H1 (cell line): Measurements from ENCODE around the gene NKAIN2. TPM values are rescaled to one million over a fixed set of nuclear protein-coding genes. Genes with fewer than 3 reads are reported as not detected.

Source experiments
- CTCF ChIA-PET: fragments of 300-600 bp; sonication (Branson Sonifier 250); formaldehyde crosslinking; loops from one replicate; lab custom pipeline; 2021; ENCODE audit not compliant: partially characterized antibody; lab: Charles Lee
- POLR2A ChIA-PET: fragments of 300-600 bp; sonication (Branson Sonifier 250); formaldehyde crosslinking; loops from one replicate; lab custom pipeline; 2021; ENCODE audit warnings: inconsistent platforms; ENCODE audit not compliant: partially characterized antibody; lab: Charles Lee
- DNase-seq, 2 experiments: peaks; one replicate each; pipeline versions ENCODE4 v3.0.0 to v3.0.0-alpha.2; 2010 to 2022; ENCODE audit warnings: low spot score in 2 of 2, low read depth in 1 of 2, mixed read lengths in 1 of 2
- FAIRE-seq: peaks from 2 replicates; lab custom pipeline; 2011; peaks lifted over from hg19 to GRCh38; lab: Jason Lieb, UNC
- H2AFZ ChIP-seq: 2 replicates; pipeline ENCODE4 v1.8.1; 2012; ENCODE audit warnings: low read length, inconsistent platforms
- H2AK5ac ChIP-seq: 2 replicates; pipeline ENCODE4 v1.6.1; 2013; ENCODE audit warnings: low read depth, low read length
- H2BK120ac ChIP-seq: replicated peaks from 2 replicates; pipeline ENCODE3; 2013; ENCODE audit warnings: low read depth, low read length, inconsistent platforms
- H2BK12ac ChIP-seq: 2 replicates; pipeline ENCODE4 v1.6.1; 2013; ENCODE audit warnings: low read depth, low read length
- H2BK15ac ChIP-seq: 2 replicates; pipeline ENCODE4 v1.6.1; 2013; ENCODE audit warnings: low read length
- H2BK20ac ChIP-seq: 2 replicates; pipeline ENCODE4 v1.6.1; 2013; ENCODE audit warnings: low read length
- H2BK5ac ChIP-seq: 2 replicates; pipeline ENCODE4 v1.6.1; 2013; ENCODE audit warnings: low read depth, low read length
- H3K14ac ChIP-seq: 2 replicates; pipeline ENCODE4 v1.6.1; 2013; ENCODE audit warnings: inconsistent platforms; ENCODE audit not compliant: insufficient read length
- H3K18ac ChIP-seq: 2 replicates; pipeline ENCODE4 v1.6.1; 2013; ENCODE audit warnings: low read length; ENCODE audit errors: extremely low read depth
- H3K23ac ChIP-seq: 2 replicates; pipeline ENCODE4 v1.6.1; 2013; ENCODE audit warnings: inconsistent platforms; ENCODE audit not compliant: insufficient read length
- H3K23me2 ChIP-seq: 2 replicates; pipeline ENCODE4 v1.6.1; 2013; ENCODE audit warnings: low read depth, low read length
- H3K27ac ChIP-seq: 2 replicates; pipeline ENCODE4 v1.6.1; 2011; ENCODE audit warnings: low read depth, low read length, inconsistent platforms
- H3K27me3 ChIP-seq, 4 experiments: replicated peaks in 1 of 4; 1 replicate in 1 of 4; 2 replicates in 3 of 4; pipeline versions ENCODE4 v1.6.1 to v1.8.1; 2011 to 2013; ENCODE audit warnings: low read length in 3 of 4, mild to moderate bottlenecking in 3 of 4, inconsistent platforms in 2 of 4, mixed read lengths in 2 of 4, moderate library complexity in 1 of 4; ENCODE audit not compliant: control insufficient read depth in 3 of 4, insufficient read depth in 3 of 4; ENCODE audit errors: extremely low read depth in 1 of 4
- H3K36me3 ChIP-seq, 4 experiments: 2 replicates each; pipeline versions ENCODE4 v1.6.1 to v1.8.1; 2011 to 2013; ENCODE audit warnings: mild to moderate bottlenecking in 4 of 4, low read length in 3 of 4, moderate library complexity in 2 of 4, control low read depth in 1 of 4, inconsistent platforms in 1 of 4; ENCODE audit not compliant: insufficient read depth in 4 of 4, control insufficient read depth in 2 of 4
- H3K4ac ChIP-seq: replicated peaks from 2 replicates; pipeline ENCODE3; 2013; ENCODE audit warnings: low read length, low read depth, mixed read lengths, inconsistent platforms; ENCODE audit not compliant: insufficient read length
- H3K4me1 ChIP-seq, 4 experiments: replicated peaks in 1 of 4; 1 replicate in 1 of 4; 2 replicates in 3 of 4; pipeline versions ENCODE4 v1.6.1 to v1.8.1; 2011 to 2013; ENCODE audit warnings: low read length in 3 of 4, inconsistent platforms in 2 of 4, mixed read lengths in 1 of 4; ENCODE audit not compliant: insufficient read depth in 4 of 4, control insufficient read depth in 3 of 4
- H3K4me2 ChIP-seq, 2 experiments: 2 replicates each; pipeline versions ENCODE4 v1.6.1 to v1.8.1; 2011 to 2013; ENCODE audit warnings: low read depth in 2 of 2, low read length in 2 of 2, control low read depth in 1 of 2, inconsistent platforms in 1 of 2, mild to moderate bottlenecking in 1 of 2; ENCODE audit not compliant: insufficient read depth in 1 of 2
- H3K4me3 ChIP-seq, 4 experiments: fragments of 200-600, 300-600 bp in 1 of 4; sonication (generic), shearing (Covaris generic), sonication (Bioruptor Twin) in 1 of 4; 2 replicates each; pipeline versions ENCODE4 v1.5.1 to v1.8.1; 2011 to 2016; ENCODE audit warnings: low read length in 4 of 4, low read depth in 3 of 4, control low read depth in 2 of 4, inconsistent platforms in 2 of 4, mild to moderate bottlenecking in 2 of 4, mixed read lengths in 1 of 4, moderate library complexity in 1 of 4; ENCODE audit not compliant: insufficient read depth in 2 of 4; ENCODE audit errors: extremely low read depth in 1 of 4
- H3K56ac ChIP-seq: replicated peaks from 2 replicates; pipeline ENCODE3; 2013; ENCODE audit warnings: low read depth, mild to moderate bottlenecking, mixed read lengths, low read length, inconsistent platforms; ENCODE audit not compliant: insufficient read length
- H3K79me1 ChIP-seq: 2 replicates; pipeline ENCODE4 v1.6.1; 2013; ENCODE audit warnings: low read depth, low read length, control low read depth
- H3K79me2 ChIP-seq, 2 experiments: 2 replicates each; pipeline versions ENCODE4 v1.6.1 to v1.8.1; 2012 to 2013; ENCODE audit warnings: low read length in 2 of 2, mild to moderate bottlenecking in 2 of 2, inconsistent platforms in 1 of 2; ENCODE audit not compliant: insufficient read depth in 2 of 2, control insufficient read depth in 1 of 2
- H3K9ac ChIP-seq, 4 experiments: replicated peaks in 1 of 4; 1 replicate in 1 of 4; 2 replicates in 3 of 4; pipeline versions ENCODE4 v1.6.1 to v1.8.1; 2011 to 2013; ENCODE audit warnings: low read depth in 3 of 4, low read length in 3 of 4, control low read depth in 2 of 4, mild to moderate bottlenecking in 2 of 4, moderate library complexity in 2 of 4, inconsistent platforms in 1 of 4; ENCODE audit errors: extremely low read depth in 1 of 4
- H3K9me3 ChIP-seq, 2 experiments: 2 replicates each; pipeline versions ENCODE4 v1.6.1 to v1.8.1; 2012 to 2013; ENCODE audit warnings: mild to moderate bottlenecking in 2 of 2, moderate library complexity in 2 of 2, control low read depth in 1 of 2, inconsistent platforms in 1 of 2, low read depth in 1 of 2, low read length in 1 of 2, mixed read lengths in 1 of 2; ENCODE audit not compliant: insufficient read depth in 2 of 2
- H4K20me1 ChIP-seq, 2 experiments: replicated peaks in 1 of 2; 2 replicates each; pipeline versions ENCODE3 to v1.8.1; 2011 to 2013; ENCODE audit warnings: inconsistent platforms in 2 of 2, low read length in 2 of 2, mild to moderate bottlenecking in 1 of 2; ENCODE audit not compliant: insufficient read depth in 2 of 2, control insufficient read depth in 1 of 2
- H4K5ac ChIP-seq: 2 replicates; pipeline ENCODE4 v1.6.1; 2013; ENCODE audit warnings: low read length, low read depth, mixed read lengths, inconsistent platforms; ENCODE audit not compliant: insufficient read length
- H4K8ac ChIP-seq: 2 replicates; pipeline ENCODE4 v1.8.0; 2013; ENCODE audit warnings: mild to moderate bottlenecking, moderate library complexity, low read length, inconsistent platforms; ENCODE audit not compliant: insufficient read depth; ENCODE audit errors: extremely low read depth
- H4K91ac ChIP-seq: replicated peaks from 2 replicates; pipeline ENCODE3; 2013; ENCODE audit warnings: low read length, mixed read lengths, inconsistent platforms; ENCODE audit not compliant: insufficient read length
- BCL11A ChIP-seq, 2 experiments: IDR thresholded peaks; one replicate each; pipeline ENCODE4 v1.6.1; 2011; ENCODE audit warnings: low read depth in 2 of 2, low read length in 2 of 2, mild to moderate bottlenecking in 2 of 2
- CHD1 ChIP-seq: IDR thresholded peaks from 2 replicates; pipeline ENCODE4 v1.6.1; 2012; ENCODE audit warnings: low read depth, low read length, improper control_type of control experiment
- JUN ChIP-seq: IDR thresholded peaks from 2 replicates; pipeline ENCODE4 v1.6.1; 2011; ENCODE audit warnings: low read depth, mild to moderate bottlenecking, improper control_type of control experiment, low read length
- JUND ChIP-seq: IDR thresholded peaks from 2 replicates; pipeline ENCODE4 v1.6.1; 2011; ENCODE audit warnings: mild to moderate bottlenecking, improper control_type of control experiment, low read length
- POLR2A ChIP-seq, 2 experiments: IDR thresholded peaks; 1 replicate in 1 of 2; 2 replicates in 1 of 2; pipeline ENCODE4 v1.6.1; 2011; ENCODE audit warnings: low read depth in 2 of 2, low read length in 2 of 2, mild to moderate bottlenecking in 2 of 2; ENCODE audit errors: control extremely low read depth in 1 of 2
- POU5F1 ChIP-seq: IDR thresholded peaks from 2 replicates; pipeline ENCODE4 v1.6.1; 2011; ENCODE audit warnings: low read depth, mild to moderate bottlenecking, low read length, moderate library complexity
- RBBP5 ChIP-seq: IDR thresholded peaks from 2 replicates; pipeline ENCODE4 v1.7.1; 2012; ENCODE audit warnings: low read depth, mild to moderate bottlenecking, inconsistent platforms, low read length, moderate library complexity, borderline replicate concordance
- SAP30 ChIP-seq: fragments of 300-600 bp; sonication (generic); IDR thresholded peaks from 2 replicates; pipeline ENCODE4 v1.7.1; 2012; ENCODE audit warnings: low read length, moderate library complexity, mild to moderate bottlenecking, inconsistent platforms; ENCODE audit not compliant: insufficient read depth, insufficient replicate concordance
- SRF ChIP-seq: IDR thresholded peaks from 2 replicates; pipeline ENCODE4 v1.6.1; 2011; ENCODE audit warnings: mild to moderate bottlenecking, low read depth, low read length, moderate library complexity
- TAF7 ChIP-seq: optimal IDR thresholded peaks from 2 replicates; pipeline ENCODE3; 2011; ENCODE audit warnings: low read depth, mild to moderate bottlenecking, inconsistent platforms, low read length, moderate library complexity, borderline replicate concordance
- TCF12 ChIP-seq: IDR thresholded peaks from 2 replicates; pipeline ENCODE4 v1.6.1; 2011; ENCODE audit warnings: low read depth, mild to moderate bottlenecking, low read length
- WGBS, 2 experiments: shearing (Covaris generic) in 1 of 2; methylation state at CpG; one replicate each; pipeline versions ENCODE4 v1.1.6 to v1.1.7; 2013 to 2015; ENCODE audit warnings: low lambda C conversion rate in 2 of 2, mixed read lengths in 2 of 2, inconsistent platforms in 1 of 2, low coverage in 1 of 2, missing lambda C conversion rate in 1 of 2; ENCODE audit not compliant: insufficient replicate concordance in 2 of 2, insufficient coverage in 1 of 2, insufficient read length in 1 of 2; ENCODE audit errors: extremely low coverage in 1 of 2, missing lambda C conversion rate in 1 of 2; 5-methylcytosine and 5-hydroxymethylcytosine counted together
- polyA plus RNA-seq, 7 experiments: library from polyadenylated mRNA; depleted of rRNA in 3 of 7; stranded (reverse) in 5 of 7; unstranded in 2 of 7; fragments of >200 nt in 5 of 7; fragments of 200-250 nt in 2 of 7; gene quantifications; 1 replicate in 5 of 7; 2 replicates in 1 of 7; 4 replicates in 1 of 7; pipeline versions ENCODE4 v1.2.1 to v1.2.3, GENCODE V29; 2011 to 2013; ENCODE audit warnings: missing spikeins in 2 of 7, mixed read lengths in 2 of 7
- total RNA-seq: library from RNA; stranded (reverse); fragmentation: NEBNext Ultra II Directional; extraction: Animal tissue kit (Norgen Biotek cat#: 25700); gene quantifications from 2 replicates; pipeline ENCODE4 v1.2.1, GENCODE V29; 2021
- TF ChIP-seq, protein P1 (sequence below): IDR thresholded peaks from 2 replicates; pipeline ENCODE4 v1.6.1; 2011; ENCODE audit warnings: low read length, improper control_type of control experiment

NKAIN2 gene
- total and polyA plus RNA-seq, 2 of the 8 experiments (the other 6 are each of a cell fraction or from before 2014, with no cell fraction given) = 0.20 to 0.34 TPM

DNA sequence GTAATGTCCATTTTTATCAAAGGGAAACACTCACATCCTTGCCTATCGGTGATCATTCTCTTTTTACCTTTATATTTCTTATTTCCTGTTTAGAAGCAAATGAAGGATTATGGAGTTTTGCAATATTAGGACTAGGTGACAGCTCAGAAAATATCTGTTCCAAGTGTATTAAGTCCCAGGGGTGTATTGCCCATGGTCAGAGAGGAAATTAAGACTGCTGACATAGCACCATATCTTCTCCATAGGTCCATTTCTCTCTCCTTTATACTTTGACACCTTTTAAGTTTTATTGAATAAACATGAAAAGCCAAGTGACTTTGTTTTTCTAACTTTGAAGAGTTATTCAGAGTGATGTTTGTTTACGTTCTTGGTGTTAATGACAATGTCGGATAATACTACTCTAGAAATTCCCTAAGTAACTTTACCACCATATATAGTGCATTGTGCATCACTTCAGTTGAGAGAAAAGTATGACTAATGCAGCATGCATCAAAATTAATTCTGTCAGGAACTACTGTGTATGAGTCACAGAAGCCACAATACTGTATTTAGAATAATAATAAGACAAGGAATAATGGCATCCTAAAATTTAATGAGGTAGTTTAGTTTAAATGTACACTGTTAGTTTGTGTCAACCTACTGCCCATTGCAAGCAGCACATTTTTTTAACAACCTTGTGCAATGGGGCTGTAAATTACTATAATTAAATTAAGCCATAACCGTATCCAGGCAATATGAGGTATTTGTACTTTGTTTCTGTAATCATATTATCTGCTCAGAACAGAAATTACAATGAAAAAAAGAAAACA lies 684.2 kb downstream of the NKAIN2 start:
- Histone ChIP-seq H3K23ac (no peak overlapping the region), H2AK5ac (no peak overlapping the region), H4K5ac (no peak overlapping the region), H4K91ac (no peak overlapping the region), H3K9me3 (no peaks in the 10 kb centered on the region), H2BK5ac (no peak overlapping the region), H2BK20ac (no peak overlapping the region), H3K27me3 (no peaks in the 10 kb centered on the region), H3K79me2 (no peaks in the 10 kb centered on the region), H3K18ac (no peak overlapping the region), H2BK15ac (no peak overlapping the region), H3K14ac (no peak overlapping the region), H4K8ac (no peak overlapping the region), H3K56ac (no peak overlapping the region), H2BK12ac (no peak overlapping the region), H3K4me2 (no peak overlapping the region), H2AFZ (no peak overlapping the region), H3K79me1 (no peaks in the 10 kb centered on the region), H3K4me1 (no peaks in the 10 kb centered on the region), H3K4me3 (no peak overlapping the region), H3K9ac (no peak overlapping the region), H2BK120ac (no peak overlapping the region), H3K36me3 (no peaks in the 10 kb centered on the region), H3K23me2 (no peaks in the 10 kb centered on the region), H4K20me1 (no peaks in the 10 kb centered on the region), H3K27ac (no peak overlapping the region), H3K4ac (no peak overlapping the region)
- ChIA-PET POLR2A (no interaction called here), CTCF (no interaction called here)
- FAIRE-seq (no peak), DNase-seq (no peak)
- WGBS, 2 experiments = 92% methylated on average over 4 of the region's 4 CpGs; no CpG with 5 or more reads in 1 of the 2 experiments
- TF ChIP-seq POLR2A (IDR thresholded peaks at IDR 0.05; ENCODE audit: control extremely low read depth in 1 of 2, low read depth in 2 of 2, low read length in 2 of 2) (no peak), TCF12 (no peak), SAP30 (no peak), JUND (no peak), TAF7 (no peak), SRF (no peak), JUN (no peak), POU5F1 (no peak), RBBP5 (no peak), CHD1 (no peak), BCL11A (IDR thresholded peaks at IDR 0.05; ENCODE audit: low read depth in 2 of 2, low read length in 2 of 2) (no peak)
- TF ChIP-seq, protein P1, sequence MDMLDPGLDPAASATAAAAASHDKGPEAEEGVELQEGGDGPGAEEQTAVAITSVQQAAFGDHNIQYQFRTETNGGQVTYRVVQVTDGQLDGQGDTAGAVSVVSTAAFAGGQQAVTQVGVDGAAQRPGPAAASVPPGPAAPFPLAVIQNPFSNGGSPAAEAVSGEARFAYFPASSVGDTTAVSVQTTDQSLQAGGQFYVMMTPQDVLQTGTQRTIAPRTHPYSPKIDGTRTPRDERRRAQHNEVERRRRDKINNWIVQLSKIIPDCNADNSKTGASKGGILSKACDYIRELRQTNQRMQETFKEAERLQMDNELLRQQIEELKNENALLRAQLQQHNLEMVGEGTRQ = no peak
